ENCODE measurements around the gene GFM1.

- no peak for TF ChIP-seq POLR2AphosphoS5 (IDR thresholded peaks at IDR 0.05; ENCODE audit: low read depth, low read length)
- TF ChIP-seq POLR2A (IDR thresholded peaks at IDR 0.05; ENCODE audit: low read depth, low read length) = no peak
These were observed 18.4 kb upstream of the GFM1 start for GRCh38 chr3:158625881-158626280.
